PC-9 (cell line): Measurements from ENCODE around the gene EPDR1. TPM values are rescaled to one million over a fixed set of nuclear protein-coding genes. Genes with fewer than 3 reads are reported as not detected.

Source experiments
- BruUV-seq: library from RNA; stranded (reverse); fragments of 400-500 nt; replicated peaks from 2 replicates; lab custom pipeline; 2021; lab: Mats Ljungman, UMichigan
- CTCF ChIA-PET: fragments of 300-600 bp; sonication (Branson Sonifier 250); formaldehyde crosslinking; loops from one replicate; lab custom pipeline; 2022; ENCODE audit warnings: antibody characterized with exemption; lab: Charles Lee
- POLR2A ChIA-PET: fragments of 300-600 bp; sonication (Branson Sonifier 250); formaldehyde crosslinking; loops from one replicate; lab custom pipeline; 2022; ENCODE audit warnings: antibody characterized with exemption; ENCODE audit not compliant: unreplicated experiment; lab: Charles Lee
- DNase-seq, 2 experiments: peaks; one replicate each; pipeline versions ENCODE4 v3.0.0 to v3.0.0-alpha.2; 2015 to 2022; ENCODE audit warnings: mixed read lengths in 1 of 2
- H2AFZ ChIP-seq: fragments of 200-600 bp; sonication (generic); 2 replicates; pipeline ENCODE4 v1.8.1; 2017; ENCODE audit warnings: antibody characterized with exemption
- H3F3A ChIP-seq: fragments of 200-600 bp; sonication (generic); 2 replicates; pipeline ENCODE4 v1.8.1; 2017; ENCODE audit warnings: antibody characterized with exemption, mild to moderate bottlenecking, low read depth; ENCODE audit not compliant: insufficient read depth
- H3K27ac ChIP-seq: fragments of 200-600 bp; sonication (generic); 2 replicates; pipeline ENCODE4 v1.6.1; 2016; ENCODE audit warnings: mixed run types
- H3K27me3 ChIP-seq: fragments of 200-600 bp; sonication (generic); 2 replicates; pipeline ENCODE4 v1.6.1; 2016; ENCODE audit warnings: low read depth, mixed run types; ENCODE audit not compliant: insufficient read depth
- H3K36me3 ChIP-seq: fragments of 200-600 bp; sonication (generic); 2 replicates; pipeline ENCODE4 v1.6.1; 2016; ENCODE audit warnings: low read depth, mixed run types
- H3K4me1 ChIP-seq: fragments of 200-600 bp; sonication (generic); replicated peaks from 2 replicates; pipeline ENCODE4 v1.6.1; 2016; ENCODE audit warnings: mixed run types; ENCODE audit not compliant: insufficient read depth
- H3K4me2 ChIP-seq: fragments of 200-600 bp; sonication (generic); 2 replicates; pipeline ENCODE4 v1.6.1; 2017; ENCODE audit warnings: mixed run types
- H3K4me3 ChIP-seq: fragments of 200-600 bp; sonication (generic); 2 replicates; pipeline ENCODE4 v1.6.1; 2016; ENCODE audit warnings: mixed run types
- H3K79me2 ChIP-seq: fragments of 200-600 bp; sonication (generic); 2 replicates; pipeline ENCODE4 v1.6.1; 2017; ENCODE audit warnings: low read depth, mixed run types
- H3K9me2 ChIP-seq: fragments of 200-600 bp; sonication (generic); 2 replicates; pipeline ENCODE4 v1.8.1; 2017; ENCODE audit warnings: mild to moderate bottlenecking; ENCODE audit not compliant: insufficient read depth
- H3K9me3 ChIP-seq: fragments of 200-600 bp; sonication (generic); 2 replicates; pipeline ENCODE4 v1.8.1; 2016; ENCODE audit warnings: low read depth; ENCODE audit not compliant: insufficient read depth
- H4K20me1 ChIP-seq: fragments of 200-600 bp; sonication (generic); 2 replicates; pipeline ENCODE4 v1.8.1; 2017; ENCODE audit not compliant: insufficient read depth
- CTCF ChIP-seq: fragments of 200-600 bp; sonication (generic); conservative IDR thresholded peaks from 2 replicates; pipeline ENCODE4 v1.6.1; 2017; ENCODE audit warnings: mixed run types, antibody characterized with exemption, mild to moderate bottlenecking, moderate library complexity
- EZH2 ChIP-seq: fragments of 200-600 bp; sonication (generic); IDR thresholded peaks from 2 replicates; pipeline ENCODE4 v1.8.0; 2017; ENCODE audit warnings: antibody characterized with exemption, low read depth
- intact Hi-C: fragments of 100-400 bp; cut with micrococcal nuclease; formaldehyde crosslinking; loops from one replicate; pipeline ENCODE4 v1.10.0; 2022; ENCODE audit not compliant: unreplicated experiment
- total RNA-seq: library from RNA; stranded (reverse); gene quantifications from 2 replicates; pipeline ENCODE4 v1.2.3, GENCODE V29; 2021

The EPDR1 gene
- total RNA-seq, 1 experiment from 2014 or later = 3.3 TPM

GRCh38 chr7:37971491-37971890 lies 51.1 kb downstream of the EPDR1 start:
- intact Hi-C loops = no loop called here
- CTCF ChIA-PET = no interaction called here
- no peaks in the 10 kb centered on the region for H3K79me2 ChIP-seq
- H4K20me1 ChIP-seq = no peaks in the 10 kb centered on the region
- DNase-seq = no peak
- BruUV-seq = no TSS peak
- H3K27me3 ChIP-seq = no peaks in the 10 kb centered on the region
- POLR2A ChIA-PET = no interaction called here
- no peaks in the 10 kb centered on the region for H3F3A ChIP-seq
- H3K9me3 ChIP-seq = no peaks in the 10 kb centered on the region
- H3K4me1 ChIP-seq = no peaks in the 10 kb centered on the region
- no peaks in the 10 kb centered on the region for H3K9me2 ChIP-seq
- H3K4me3 ChIP-seq = no peak overlapping the region
- no peak overlapping the region for H3K4me2 ChIP-seq
- TF ChIP-seq EZH2 (no peak), CTCF (no peak)
- H3K36me3 ChIP-seq = no peaks in the 10 kb centered on the region
- H3K27ac ChIP-seq = no peak overlapping the region
- no peak overlapping the region for H2AFZ ChIP-seq

- intact Hi-C loops = no loop called here
- no peak overlapping the region for H3K27ac ChIP-seq
- H3K4me3 ChIP-seq = no peak overlapping the region
- no peaks in the 10 kb centered on the region for H3K9me3 ChIP-seq
- no peaks in the 10 kb centered on the region for H3K27me3 ChIP-seq
- H3K79me2 ChIP-seq = no peaks in the 10 kb centered on the region
- no peaks in the 10 kb centered on the region for H3K9me2 ChIP-seq
- H3K4me2 ChIP-seq = no peak overlapping the region
- POLR2A ChIA-PET = no interaction called here
- CTCF ChIA-PET = no interaction called here
- 0 out of 2 replicates have a peak, but pooled peaks cover 7% of the 10 kb centered on the region for H3K4me1 ChIP-seq
- BruUV-seq = no TSS peak
- TF ChIP-seq EZH2 (no peak), CTCF (no peak)
- no peaks in the 10 kb centered on the region for H4K20me1 ChIP-seq
- H2AFZ ChIP-seq = no peak overlapping the region
- no peaks in the 10 kb centered on the region for H3F3A ChIP-seq
- H3K36me3 ChIP-seq = no peaks in the 10 kb centered on the region
- no peak for DNase-seq
Observed at GRCh38 chr7:37973915-37974314, 53.5 kb downstream of the EPDR1 start.

- H3K27ac ChIP-seq = no peak overlapping the region
- intact Hi-C loops = no loop called here
- H3K36me3 ChIP-seq = no peaks in the 10 kb centered on the region
- H3K27me3 ChIP-seq = no peaks in the 10 kb centered on the region
- no peaks in the 10 kb centered on the region for H4K20me1 ChIP-seq
- no peaks in the 10 kb centered on the region for H3K79me2 ChIP-seq
- no peak overlapping the region for H3K4me3 ChIP-seq
- no TSS peak for BruUV-seq
- 0 out of 2 replicates have a peak, but pooled peaks cover 7% of the 10 kb centered on the region for H3K4me1 ChIP-seq
- no peak for DNase-seq
- TF ChIP-seq CTCF = no peak
- no peak for TF ChIP-seq EZH2
- H3K4me2 ChIP-seq = no peak overlapping the region
- H2AFZ ChIP-seq = no peak overlapping the region
- H3K9me2 ChIP-seq = no peaks in the 10 kb centered on the region
- H3F3A ChIP-seq = no peaks in the 10 kb centered on the region
- POLR2A ChIA-PET = no interaction called here
- CTCF ChIA-PET = no interaction called here
- H3K9me3 ChIP-seq = no peaks in the 10 kb centered on the region
Observed at GRCh38 chr7:37974711-37975110, 54.3 kb downstream of the EPDR1 start.
